ENCODE data around the gene TRPM7.

The TRPM7 gene

GRCh38 chr15:50558012-50558411 lies 128.6 kb downstream of the TRPM7 start:
- DNase-seq, result no peak

- no peak for DNase-seq
Measured at GRCh38 chr15:50556642-50557371, 129.8 kb downstream of the TRPM7 start.

GRCh38 chr15:50552238-50552637 lies 134.4 kb downstream of the TRPM7 start:
- no peak for DNase-seq

GRCh38 chr15:50549326-50549725 lies 137.3 kb downstream of the TRPM7 start:
- DNase-seq, result no peak

GRCh38 chr15:50546566-50546965 lies 140.0 kb downstream of the TRPM7 start, which contains the start of gene USP50:
TSS of gene USP50 (minus strand) at chr15:50546666. CDS start at chr15:50546525, 141 bp downstream.
- DNase-seq, result no peak

GRCh38 chr15:50544368-50544767 lies 142.2 kb downstream of the TRPM7 start:
- no peak for DNase-seq

- DNase-seq, result no peak
Measured at GRCh38 chr15:50543556-50543955, 143.0 kb downstream of the TRPM7 start.

- DNase-seq, result no peak
Measured at GRCh38 chr15:50542887-50543210, 143.7 kb downstream of the TRPM7 start.

GRCh38 chr15:50531766-50532165 lies 154.8 kb downstream of the TRPM7 start:
- DNase-seq, result no peak

- DNase-seq, result no peak
Measured at GRCh38 chr15:50531163-50531562, 155.4 kb downstream of the TRPM7 start.

GRCh38 chr15:50523851-50524251 lies 162.7 kb downstream of the TRPM7 start:
- no peak for DNase-seq

GRCh38 chr15:50519740-50520425 lies 166.7 kb downstream of the TRPM7 start:
- DNase-seq, result no peak

GRCh38 chr15:50513001-50513400 lies 173.6 kb downstream of the TRPM7 start:
- no peak for DNase-seq

All from T1000 (cell line).